PC-3 (cell line): Measurements from ENCODE around the gene AGAP1. TPM values are rescaled to one million over a fixed set of nuclear protein-coding genes. Genes with fewer than 3 reads are reported as not detected.

Experiments used
- ATAC-seq: fragments of 200-7000 bp; cut with Tn5 transposase; 2 replicates; pipeline ENCODE4 v1.9.1; 2020; ENCODE audit warnings: mild to moderate bottlenecking, moderate library complexity
- BruUV-seq: library from RNA; stranded (reverse); fragments of 400-500 nt; replicated peaks from 2 replicates; lab custom pipeline; 2021; lab: Mats Ljungman, UMichigan
- CTCF ChIA-PET: fragments of 300-600 bp; sonication (Branson Sonifier 250); formaldehyde crosslinking; loops from one replicate; lab custom pipeline; 2022; ENCODE audit warnings: antibody characterized with exemption; lab: Charles Lee
- POLR2A ChIA-PET: fragments of 300-600 bp; sonication (Branson Sonifier 250); formaldehyde crosslinking; loops from one replicate; lab custom pipeline; 2022; ENCODE audit warnings: antibody characterized with exemption; ENCODE audit not compliant: unreplicated experiment; lab: Charles Lee
- DNase-seq: peaks from one replicate; pipeline ENCODE4 v3.0.0-alpha.2; 2015
- H2AFZ ChIP-seq: fragments of 300-600 bp; sonication (generic); 2 replicates; pipeline ENCODE4 v1.6.0; 2016; ENCODE audit warnings: antibody characterized with exemption, low read length
- H3F3A ChIP-seq: fragments of 300-600 bp; sonication (generic); one replicate; pipeline ENCODE4 v1.6.0; 2017; ENCODE audit warnings: antibody characterized with exemption, low read length, control low read depth, mild to moderate bottlenecking; ENCODE audit not compliant: unreplicated experiment
- H3K27ac ChIP-seq: fragments of 300-600 bp; sonication (generic); 2 replicates; pipeline ENCODE4 v1.5.1; 2016; ENCODE audit warnings: mild to moderate bottlenecking, low read length
- H3K27me3 ChIP-seq: fragments of 300-600 bp; sonication (generic); 2 replicates; pipeline ENCODE4 v1.6.1; 2016; ENCODE audit warnings: low read length, mixed read lengths
- H3K36me3 ChIP-seq: fragments of 300-600 bp; sonication (generic); 2 replicates; pipeline ENCODE4 v1.6.1; 2016; ENCODE audit warnings: low read depth, mixed run types, low read length, mixed read lengths
- H3K4me1 ChIP-seq: fragments of 300-600 bp; sonication (generic); 2 replicates; pipeline ENCODE4 v1.5.1; 2016; ENCODE audit warnings: low read length; ENCODE audit not compliant: insufficient read depth
- H3K4me2 ChIP-seq: fragments of 300-600 bp; sonication (generic); 2 replicates; pipeline ENCODE4 v1.6.0; 2016; ENCODE audit warnings: low read length
- H3K4me3 ChIP-seq: fragments of 300-600 bp; sonication (generic); 2 replicates; pipeline ENCODE4 v1.5.1; 2016; ENCODE audit warnings: mild to moderate bottlenecking, low read length, mixed read lengths
- H3K79me2 ChIP-seq: fragments of 300-600 bp; sonication (generic); 2 replicates; pipeline ENCODE4 v1.6.1; 2017; ENCODE audit warnings: low read length, mixed read lengths
- H3K9ac ChIP-seq: fragments of 300-600 bp; sonication (generic); 2 replicates; pipeline ENCODE4 v1.6.0; 2016; ENCODE audit warnings: mild to moderate bottlenecking, low read length
- H3K9me2 ChIP-seq: fragments of 300-600 bp; sonication (generic); replicated peaks from 2 replicates; pipeline ENCODE4 v1.6.1; 2016; ENCODE audit warnings: mixed run types, low read length, mixed read lengths
- H3K9me3 ChIP-seq: fragments of 300-600 bp; sonication (generic); 2 replicates; pipeline ENCODE4 v1.6.1; 2016; ENCODE audit warnings: low read length, mixed read lengths
- H4K20me1 ChIP-seq: fragments of 300-600 bp; sonication (generic); 2 replicates; pipeline ENCODE4 v1.6.1; 2016; ENCODE audit warnings: low read length, mixed read lengths
- EZH2 ChIP-seq: fragments of 300-600 bp; sonication (generic); IDR thresholded peaks from one replicate; pipeline ENCODE4 v1.6.1; 2017; ENCODE audit warnings: antibody characterized with exemption, mild to moderate bottlenecking, low read length; ENCODE audit not compliant: unreplicated experiment
- EZH2phosphoT487 ChIP-seq: fragments of 300-600 bp; sonication (generic); IDR thresholded peaks from 2 replicates; pipeline ENCODE4 v1.6.1; 2018; ENCODE audit warnings: mild to moderate bottlenecking, antibody characterized with exemption, low read length, borderline replicate concordance
- intact Hi-C: fragments of 100-400 bp; cut with micrococcal nuclease; formaldehyde crosslinking; loops from 2 replicates; pipeline ENCODE4 v1.9.0; 2023
- total RNA-seq: library from RNA; depleted of rRNA; stranded (reverse); fragments of >200 nt; gene quantifications from 2 replicates; pipeline ENCODE4 v1.2.3, GENCODE V29; 2014
- TF ChIP-seq, protein P1 (sequence below): fragments of 300-600 bp; sonication (generic); conservative IDR thresholded peaks from 2 replicates; pipeline ENCODE4 v1.5.1; 2017; ENCODE audit warnings: antibody characterized with exemption, low read depth, mild to moderate bottlenecking, low read length

The AGAP1 gene
- total RNA-seq, 1 experiment from 2014 or later = 31.0 TPM

GRCh38 chr2:235705296-235705695, 211.5 kb downstream of the AGAP1 start:
- no peak overlapping the region for H3K4me3 ChIP-seq
- H3K4me2 ChIP-seq = no peak overlapping the region
- no peak overlapping the region for H3K9ac ChIP-seq
- ChIA-PET POLR2A (no interaction called here), CTCF (no interaction called here)
- H3K4me1 ChIP-seq = peaks cover 62% of the 10 kb centered on the region
- H4K20me1 ChIP-seq = no peaks in the 10 kb centered on the region
- no peak for TF ChIP-seq EZH2
- TF ChIP-seq, protein P1, sequence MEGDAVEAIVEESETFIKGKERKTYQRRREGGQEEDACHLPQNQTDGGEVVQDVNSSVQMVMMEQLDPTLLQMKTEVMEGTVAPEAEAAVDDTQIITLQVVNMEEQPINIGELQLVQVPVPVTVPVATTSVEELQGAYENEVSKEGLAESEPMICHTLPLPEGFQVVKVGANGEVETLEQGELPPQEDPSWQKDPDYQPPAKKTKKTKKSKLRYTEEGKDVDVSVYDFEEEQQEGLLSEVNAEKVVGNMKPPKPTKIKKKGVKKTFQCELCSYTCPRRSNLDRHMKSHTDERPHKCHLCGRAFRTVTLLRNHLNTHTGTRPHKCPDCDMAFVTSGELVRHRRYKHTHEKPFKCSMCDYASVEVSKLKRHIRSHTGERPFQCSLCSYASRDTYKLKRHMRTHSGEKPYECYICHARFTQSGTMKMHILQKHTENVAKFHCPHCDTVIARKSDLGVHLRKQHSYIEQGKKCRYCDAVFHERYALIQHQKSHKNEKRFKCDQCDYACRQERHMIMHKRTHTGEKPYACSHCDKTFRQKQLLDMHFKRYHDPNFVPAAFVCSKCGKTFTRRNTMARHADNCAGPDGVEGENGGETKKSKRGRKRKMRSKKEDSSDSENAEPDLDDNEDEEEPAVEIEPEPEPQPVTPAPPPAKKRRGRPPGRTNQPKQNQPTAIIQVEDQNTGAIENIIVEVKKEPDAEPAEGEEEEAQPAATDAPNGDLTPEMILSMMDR = no peak
- TF ChIP-seq EZH2phosphoT487 = no peak
- H3K27ac ChIP-seq = no peak overlapping the region
- H2AFZ ChIP-seq = no peak overlapping the region
- H3K9me2 ChIP-seq = no peaks in the 10 kb centered on the region
- DNase-seq = no peak
- H3F3A ChIP-seq = no peaks in the 10 kb centered on the region
- intact Hi-C loops = loop anchor here (5.0 kb wide), 2 partner anchors 33 to 42 kb away; no protein-coding TSS in a partner anchor
- no TSS peak for BruUV-seq
- peaks cover 77% of the 10 kb centered on the region for H3K79me2 ChIP-seq
- H3K9me3 ChIP-seq = no peaks in the 10 kb centered on the region
- no peaks in the 10 kb centered on the region for H3K27me3 ChIP-seq
- no peaks in the 10 kb centered on the region for H3K36me3 ChIP-seq
- no peak for ATAC-seq

DNA sequence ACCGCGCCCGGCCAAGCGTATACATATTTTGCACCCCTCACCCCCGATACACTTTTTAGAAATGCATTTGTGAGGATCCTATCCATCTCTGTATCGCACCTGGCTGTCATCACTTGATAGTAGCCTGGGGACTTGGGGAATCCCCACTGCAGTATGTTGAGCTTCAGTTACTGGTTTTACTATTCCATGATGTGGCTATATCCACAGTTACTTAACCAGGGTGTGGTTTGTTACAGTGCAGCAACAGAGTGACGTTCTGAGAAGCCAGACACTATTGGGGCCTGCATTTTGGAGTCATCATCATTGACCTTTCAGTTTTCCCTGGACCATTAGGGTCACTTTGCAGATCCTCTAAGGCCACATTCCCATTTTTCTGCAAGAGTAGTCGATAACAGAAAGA, 212.7 kb downstream of the AGAP1 start:
- Histone ChIP-seq H3K27ac (peak overlapping the region; percentile 38), H3K9me3 (no peaks in the 10 kb centered on the region), H4K20me1 (no peaks in the 10 kb centered on the region), H3K4me2 (0 out of 2 replicates have a peak overlapping the region, but pooled peaks have one; percentile 27), H3K36me3 (peaks cover 6% of the 10 kb centered on the region; the same call in 1 of the 2 replicates), H3K27me3 (no peaks in the 10 kb centered on the region), H3K79me2 (peaks cover 81% of the 10 kb centered on the region), H3K4me3 (no peak overlapping the region), H3F3A (no peaks in the 10 kb centered on the region), H3K9ac (no peak overlapping the region), H3K4me1 (peaks cover 72% of the 10 kb centered on the region), H3K9me2 (no peaks in the 10 kb centered on the region), H2AFZ (no peak overlapping the region)
- POLR2A ChIA-PET = no interaction called here
- BruUV-seq = no TSS peak
- ATAC-seq (no peak), DNase-seq (peak; percentile 48)
- TF ChIP-seq, protein P1 = no peak
- intact Hi-C loops = loop anchor here (5.0 kb wide), 2 partner anchors 34 to 41 kb away; no protein-coding TSS in a partner anchor
- CTCF ChIA-PET = no interaction called here

- POLR2A ChIA-PET = no interaction called here
These were observed 213.7 kb downstream of the AGAP1 start for GRCh38 chr2:235707411-235708096.

More at GRCh38 chr2:235707411-235708096, 213.7 kb downstream of the AGAP1 start:
- no peak for DNase-seq
- Histone ChIP-seq H4K20me1 (no peaks in the 10 kb centered on the region), H3K79me2 (peaks cover 80% of the 10 kb centered on the region), H3F3A (no peaks in the 10 kb centered on the region), H3K4me1 (peaks cover 62% of the 10 kb centered on the region), H3K4me3 (no peak overlapping the region), H3K4me2 (no peak overlapping the region), H3K9me2 (no peaks in the 10 kb centered on the region), H3K36me3 (peaks cover 6% of the 10 kb centered on the region; the same call in 1 of the 2 replicates), H3K9ac (no peak overlapping the region), H3K27ac (peak overlapping the region; percentile 96), H3K27me3 (no peaks in the 10 kb centered on the region), H3K9me3 (no peaks in the 10 kb centered on the region), H2AFZ (no peak overlapping the region)
- TF ChIP-seq, protein P1 = no peak
- TF ChIP-seq EZH2 = no peak
- TF ChIP-seq EZH2phosphoT487 = no peak
- CTCF ChIA-PET = no interaction called here
- intact Hi-C loops = loop anchor here (5.0 kb wide), 2 partner anchors 35 to 40 kb away; no protein-coding TSS in a partner anchor
- no peak for ATAC-seq
- no TSS peak for BruUV-seq
